HG03060 (cell line): Measurements from ENCODE around the gene JOSD1.

Experiments used
- ATAC-seq: cut with Tn5 transposase; IDR thresholded peaks from one replicate; pipeline ENCODE4 v1.9.1; 2021; ENCODE audit warnings: low read depth, moderate number of reproducible peaks; ENCODE audit not compliant: unreplicated experiment

Gene JOSD1

GRCh38 chr22:38715852-38716251 is 15.1 kb upstream of the JOSD1 start:
- no peak for ATAC-seq

DNA sequence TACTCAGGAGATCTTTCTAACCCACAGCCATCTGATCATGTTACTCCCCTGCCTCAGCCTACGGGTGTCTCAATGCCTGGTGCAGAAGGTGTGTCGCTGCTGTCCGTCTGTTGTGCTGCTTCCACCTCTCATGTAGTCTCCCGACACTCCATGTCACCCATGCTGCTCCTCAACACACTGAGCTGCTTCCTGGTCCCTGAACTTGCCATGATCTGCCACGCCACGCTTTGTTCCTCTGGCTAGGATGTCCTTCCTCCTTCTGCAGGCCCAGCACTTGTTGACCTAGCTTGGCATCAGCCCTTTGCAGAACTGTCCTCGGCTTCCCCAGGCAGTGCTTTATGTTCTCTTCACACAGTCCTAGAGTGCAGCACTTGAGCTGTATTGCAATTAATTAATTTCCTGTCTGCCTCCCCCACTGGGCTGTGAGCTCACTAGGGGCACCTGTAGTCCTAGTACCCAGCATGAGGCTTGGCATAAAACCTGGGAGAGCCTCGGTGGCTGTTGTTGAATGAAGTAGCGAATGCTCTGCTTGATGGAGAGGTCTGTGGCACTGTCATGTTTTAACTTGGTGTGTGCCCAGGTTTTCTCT is 14.5 kb upstream of the JOSD1 start:
- ATAC-seq = no peak

DNA sequence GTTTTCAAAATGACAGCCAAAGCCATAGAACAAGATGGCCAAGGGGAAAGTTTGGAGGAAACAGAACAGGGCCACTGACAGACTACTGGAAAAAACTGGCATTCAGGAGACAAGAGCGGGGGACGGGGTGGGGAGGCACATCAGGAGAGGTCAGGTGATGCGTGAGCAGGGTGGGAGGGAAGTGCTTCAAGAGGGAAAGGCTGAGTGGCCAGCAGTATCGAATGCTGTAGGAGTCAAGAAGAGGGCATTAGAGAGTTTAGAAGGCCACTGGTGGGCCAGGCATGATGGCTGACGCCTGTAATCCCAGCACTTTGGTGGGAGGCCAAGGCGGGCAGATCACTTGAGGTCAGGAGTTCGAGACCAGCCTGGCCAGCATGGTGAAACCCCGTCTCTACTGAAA is 13.2 kb upstream of the JOSD1 start:
- no peak for ATAC-seq

DNA sequence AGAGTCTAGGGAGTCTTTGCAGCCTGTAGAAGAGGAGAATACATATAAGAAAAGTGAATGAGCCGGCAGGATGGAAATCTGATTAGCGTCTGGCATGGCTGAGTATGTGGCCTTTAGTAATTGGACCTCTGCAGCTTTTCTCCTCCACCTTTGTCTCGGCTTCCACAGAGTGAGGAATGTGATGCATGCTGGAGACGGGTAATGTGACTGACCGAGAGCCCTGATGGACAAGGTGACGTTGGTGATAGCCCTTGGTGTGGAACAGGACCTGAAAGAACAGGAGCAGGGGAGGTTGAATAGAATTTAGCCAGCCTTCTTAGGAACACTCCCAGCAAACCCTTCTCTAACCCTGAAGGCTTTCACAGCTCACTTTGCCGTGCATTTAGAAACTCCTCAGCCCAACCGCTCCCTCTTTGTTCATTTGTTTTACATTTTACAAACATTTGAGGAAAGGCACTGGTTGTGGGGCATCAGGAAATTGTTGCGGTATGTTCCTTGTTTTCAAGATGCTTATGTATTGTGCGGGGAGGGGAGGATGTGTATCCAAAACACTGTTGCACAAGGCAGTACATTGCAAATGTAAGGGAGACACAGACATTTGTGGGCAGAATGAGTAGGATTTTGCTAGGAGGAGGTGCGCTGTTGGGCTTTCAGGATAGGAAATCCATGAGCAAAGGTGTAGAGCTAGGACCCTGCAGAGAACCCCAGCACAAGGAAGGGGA is 11.9 kb upstream of the JOSD1 start:
- ATAC-seq = no peak

GRCh38 chr22:38710866-38711265 is 10.1 kb upstream of the JOSD1 start:
- no peak for ATAC-seq

- ATAC-seq = no peak
These were observed 9.6 kb upstream of the JOSD1 start for GRCh38 chr22:38710351-38710750.

- no peak for ATAC-seq
These were observed 8.6 kb upstream of the JOSD1 start for GRCh38 chr22:38709306-38709705.

DNA sequence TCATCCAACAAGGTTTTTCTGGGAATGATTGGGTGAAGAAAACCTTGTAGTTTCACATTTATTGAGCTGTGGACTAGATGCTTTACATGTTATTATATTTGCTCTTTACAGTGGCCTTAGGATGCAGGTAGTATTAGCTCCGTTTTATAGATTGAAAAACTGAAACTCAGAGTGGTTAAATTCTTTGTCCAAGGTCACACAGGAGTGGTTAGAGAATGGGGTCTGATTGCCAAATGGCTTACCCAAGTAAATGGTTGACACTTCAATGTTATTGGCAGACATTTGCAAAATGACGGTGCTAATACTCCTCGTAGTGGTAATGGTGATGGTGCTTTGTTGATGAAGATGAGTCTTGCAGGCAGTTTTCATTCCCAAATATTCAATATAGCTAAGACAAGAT is 7.2 kb upstream of the JOSD1 start:
- ATAC-seq = no peak

- no peak for ATAC-seq
These were observed 6.6 kb upstream of the JOSD1 start for GRCh38 chr22:38707346-38707745.

DNA sequence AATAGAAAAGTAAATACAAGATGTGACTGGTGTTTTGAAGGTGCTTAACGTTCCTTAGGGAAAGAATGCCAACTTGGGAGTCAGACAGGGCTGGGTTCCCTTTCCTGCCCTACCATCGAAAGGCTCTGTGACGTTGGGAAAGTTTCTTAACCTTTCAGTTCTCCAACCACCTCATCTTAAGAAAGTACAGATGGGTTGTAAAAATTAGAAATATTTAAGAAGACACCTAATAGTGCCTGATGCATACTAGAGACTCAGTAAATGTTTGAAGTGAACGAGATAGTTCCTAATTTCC is 6.1 kb upstream of the JOSD1 start:
- ATAC-seq = no peak

DNA sequence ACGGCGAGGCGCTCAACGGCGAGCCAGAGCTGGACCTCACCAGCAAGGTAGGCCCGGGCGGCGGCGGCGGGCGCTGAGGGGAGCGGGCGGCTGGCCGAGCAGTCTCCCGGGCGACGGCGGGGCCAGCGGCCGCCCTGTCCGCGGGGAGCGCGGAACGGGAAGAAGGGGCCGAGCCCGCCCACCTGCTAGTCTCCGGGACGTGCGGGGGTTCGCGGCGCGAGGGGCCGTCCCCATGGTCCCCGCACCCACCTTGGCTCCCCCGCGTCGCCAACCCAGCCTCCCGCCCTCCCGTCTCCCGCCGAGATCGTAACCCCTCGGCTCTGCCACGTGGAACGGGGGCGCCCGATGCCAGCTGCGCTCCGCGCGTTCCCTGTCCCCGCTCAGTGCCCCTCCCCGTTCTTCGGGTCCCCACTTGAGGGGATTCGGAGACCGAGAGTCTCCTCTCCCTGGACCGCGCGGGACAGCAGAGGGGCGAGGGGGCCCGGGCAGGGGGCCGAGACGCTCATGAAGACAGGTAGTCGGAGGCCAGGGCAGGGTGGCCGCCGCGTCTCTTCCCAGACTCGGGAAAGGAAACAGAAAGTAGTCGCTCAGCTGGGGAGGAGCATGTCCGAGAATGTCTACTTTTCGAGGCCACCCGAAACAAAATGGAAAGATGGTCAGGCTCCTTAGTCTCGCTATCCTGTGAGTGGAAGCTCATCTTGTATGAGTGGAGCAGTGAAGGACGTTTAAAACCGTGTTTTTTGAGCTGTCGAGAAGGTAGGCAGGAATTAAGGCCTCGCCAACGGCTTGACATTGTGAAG is 5.6 kb upstream of the JOSD1 start:
- ATAC-seq = no peak

DNA sequence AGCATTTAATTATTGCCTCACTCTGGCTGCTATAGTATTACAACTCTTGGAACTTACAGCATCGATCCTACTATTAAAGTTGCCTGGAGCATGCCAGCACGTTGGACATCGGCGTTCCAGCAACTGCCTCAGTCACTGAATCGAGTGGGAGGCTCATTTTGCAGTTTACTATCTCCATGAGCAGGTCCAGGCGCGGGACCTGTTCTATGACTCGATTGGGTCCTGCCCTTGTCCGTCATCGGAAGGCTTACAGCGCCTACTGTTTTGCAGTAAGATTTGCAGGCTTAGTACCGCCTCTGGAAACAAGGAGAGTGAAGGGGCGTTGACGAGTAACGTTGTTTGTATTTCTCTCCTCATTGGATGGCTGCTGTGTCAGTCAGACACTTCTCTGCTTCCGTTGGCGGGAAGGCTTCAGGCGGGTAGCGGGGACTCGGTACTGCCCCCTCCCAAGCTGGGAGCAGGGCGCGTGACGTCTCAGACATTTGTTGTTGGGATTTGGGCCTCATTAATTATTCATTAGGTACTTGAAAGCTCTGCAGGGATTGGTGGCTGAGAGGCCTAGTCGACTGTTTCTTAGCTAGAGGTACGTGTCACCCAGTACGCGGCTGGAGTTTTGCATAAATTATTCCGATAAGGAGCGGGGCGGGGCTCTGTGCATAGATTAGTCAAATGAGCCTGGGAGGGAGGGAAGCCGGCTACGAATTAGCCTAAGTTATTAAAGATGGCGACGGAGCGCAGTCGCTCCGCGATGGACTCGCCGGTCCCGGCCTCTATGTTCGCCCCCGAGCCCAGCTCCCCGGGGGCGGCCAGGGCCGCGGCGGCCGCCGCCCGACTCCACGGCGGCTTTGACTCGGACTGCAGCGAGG is 4.7 kb upstream of the JOSD1 start, which contains the start of gene GTPBP1:
Gene GTPBP1, plus strand, starts transcription at position 710 of the 866 bp plus-strand sequence. Its CDS starts 12 bp downstream, at position 722.
- ATAC-seq = peak; percentile 71

DNA sequence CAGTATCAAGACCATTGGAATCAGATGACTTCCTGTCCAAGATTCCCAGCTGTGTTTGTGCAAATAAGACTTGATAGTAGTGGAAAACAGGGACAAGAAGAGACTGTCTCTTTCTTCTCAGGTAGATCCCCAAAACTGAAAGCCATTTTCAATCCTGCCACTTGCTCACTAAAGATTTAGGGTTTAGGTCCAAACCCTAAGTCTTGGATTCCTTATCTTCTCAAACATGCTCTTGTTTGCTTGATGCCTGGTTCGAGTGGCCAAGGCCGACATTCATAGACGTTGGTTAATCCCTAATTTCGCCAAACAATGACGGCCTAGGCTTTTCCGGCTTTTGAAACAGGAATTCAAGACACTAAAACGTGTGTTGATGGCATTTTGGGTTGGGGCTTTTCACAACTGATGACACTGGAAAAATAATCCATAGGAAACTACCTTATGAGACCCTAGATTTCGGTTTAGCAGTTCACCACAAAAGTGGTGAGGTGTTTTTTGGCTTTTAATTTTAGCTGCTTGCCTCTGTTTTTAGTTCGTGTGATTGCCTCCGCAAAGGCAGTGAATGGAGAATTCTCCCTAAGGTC is 4.0 kb upstream of the JOSD1 start:
- no peak for ATAC-seq

DNA sequence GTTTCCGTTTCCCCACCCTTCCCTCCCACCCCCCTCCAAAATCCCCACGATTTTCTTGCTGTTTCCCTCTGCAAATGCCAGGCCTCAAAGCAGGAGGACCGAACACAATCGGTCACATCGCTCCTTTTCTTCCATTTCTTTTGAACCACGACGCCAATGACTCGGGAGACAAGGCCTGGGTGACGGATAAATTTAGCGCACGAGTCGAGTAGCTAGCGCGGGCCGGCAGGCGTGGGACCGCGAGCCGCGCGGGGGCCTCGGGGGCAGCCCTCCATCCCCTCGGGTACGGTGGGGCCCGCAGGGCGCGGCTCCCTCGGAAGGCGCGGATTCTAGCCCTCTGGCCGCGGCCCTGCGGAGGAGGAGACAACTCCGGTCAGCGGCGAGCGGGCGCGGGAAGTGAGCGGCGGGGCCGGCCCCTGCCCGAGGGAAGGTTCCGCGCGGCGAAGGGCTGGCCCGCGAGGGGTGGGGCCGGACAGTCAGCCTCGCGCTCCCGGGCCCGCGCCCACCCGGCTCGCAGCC is 414 bp downstream of the JOSD1 start:
- ATAC-seq = no peak

DNA sequence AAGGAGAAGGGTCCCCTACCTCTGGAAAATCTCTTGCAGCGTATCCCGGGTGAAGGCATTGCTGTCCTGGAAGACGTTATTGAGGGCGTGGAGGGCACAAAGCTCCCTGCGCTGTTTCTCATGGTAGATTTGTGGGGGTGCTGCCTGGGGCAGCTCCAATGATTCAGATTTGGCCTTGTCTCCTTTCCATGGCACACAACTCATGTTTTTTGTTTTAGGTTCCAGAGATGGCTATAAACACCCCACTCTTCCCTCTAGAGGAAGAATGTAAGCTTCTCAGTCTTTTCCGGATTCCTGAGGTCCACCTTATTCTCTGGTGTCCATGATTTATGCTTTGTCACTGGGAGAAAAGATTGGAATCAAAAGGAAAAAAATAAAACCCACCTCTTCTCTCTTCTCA is 959 bp downstream of the JOSD1 start:
- ATAC-seq = no peak

DNA sequence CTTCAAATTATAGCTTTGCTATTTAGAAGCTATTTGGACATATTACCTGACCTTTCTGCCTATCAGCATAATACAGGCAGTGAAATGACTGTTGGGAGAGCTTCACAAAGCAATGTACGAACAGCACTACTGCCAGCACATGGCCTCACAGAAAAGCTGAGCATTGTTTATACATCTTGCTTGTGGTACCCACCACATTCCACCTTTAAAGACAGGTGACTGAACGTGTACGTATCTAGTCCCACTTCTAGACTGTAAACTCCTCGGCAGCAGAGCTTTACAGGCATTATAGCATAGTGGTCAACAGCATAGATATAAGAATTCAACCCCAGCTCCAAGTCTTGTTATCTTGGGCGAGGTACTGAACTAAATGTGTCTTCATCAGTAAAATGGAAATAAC is 1.6 kb downstream of the JOSD1 start:
- ATAC-seq = no peak

- ATAC-seq = no peak
These were observed 2.2 kb downstream of the JOSD1 start for GRCh38 chr22:38698407-38699094.

DNA sequence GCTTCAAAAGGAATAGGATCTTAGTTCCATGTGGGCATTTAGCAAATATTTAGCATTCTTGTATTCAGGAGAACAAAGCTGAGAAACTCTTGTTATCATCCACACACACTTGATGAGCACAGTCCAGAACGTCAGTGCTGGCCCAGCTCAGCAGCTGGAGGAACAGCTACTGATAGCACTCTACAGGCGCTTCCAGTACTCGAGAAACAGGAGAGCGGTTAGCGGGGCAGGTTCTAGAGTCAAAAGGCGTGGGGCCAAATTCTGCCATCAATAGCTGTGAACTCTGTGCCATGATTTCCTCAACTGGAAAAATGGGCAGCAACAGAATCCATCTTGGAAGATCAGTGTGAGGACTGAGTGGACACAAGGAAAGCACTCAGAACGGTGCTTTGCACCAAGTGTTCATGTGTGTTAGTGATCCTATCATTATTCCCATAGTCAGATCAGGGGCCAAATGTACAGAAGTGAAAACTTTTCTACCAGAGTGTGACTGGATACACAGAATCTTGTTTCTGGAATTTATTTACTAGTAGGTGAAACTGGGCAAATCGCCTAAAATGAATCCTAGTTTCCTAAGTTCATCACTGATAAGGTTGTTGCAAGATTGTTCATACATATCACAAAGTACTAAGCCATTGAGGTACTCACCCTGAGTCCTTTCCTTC is 3.2 kb downstream of the JOSD1 start:
- ATAC-seq = no peak
